HG03025 (cell line): Measurements from ENCODE around the gene PRR5.
"Not testable (repeated sequence)": the region's sequence is repeated elsewhere in the genome, so short reads cannot be mapped to it uniquely, and the experiment has no call there.

Experiments
- ATAC-seq: cut with Tn5 transposase; IDR thresholded peaks from one replicate; pipeline ENCODE4 v1.9.1; 2021; ENCODE audit warnings: mild to moderate bottlenecking, moderate library complexity; ENCODE audit not compliant: unreplicated experiment, low FRiP score

Gene PRR5, protein sequence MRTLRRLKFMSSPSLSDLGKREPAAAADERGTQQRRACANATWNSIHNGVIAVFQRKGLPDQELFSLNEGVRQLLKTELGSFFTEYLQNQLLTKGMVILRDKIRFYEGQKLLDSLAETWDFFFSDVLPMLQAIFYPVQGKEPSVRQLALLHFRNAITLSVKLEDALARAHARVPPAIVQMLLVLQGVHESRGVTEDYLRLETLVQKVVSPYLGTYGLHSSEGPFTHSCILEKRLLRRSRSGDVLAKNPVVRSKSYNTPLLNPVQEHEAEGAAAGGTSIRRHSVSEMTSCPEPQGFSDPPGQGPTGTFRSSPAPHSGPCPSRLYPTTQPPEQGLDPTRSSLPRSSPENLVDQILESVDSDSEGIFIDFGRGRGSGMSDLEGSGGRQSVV

DNA sequence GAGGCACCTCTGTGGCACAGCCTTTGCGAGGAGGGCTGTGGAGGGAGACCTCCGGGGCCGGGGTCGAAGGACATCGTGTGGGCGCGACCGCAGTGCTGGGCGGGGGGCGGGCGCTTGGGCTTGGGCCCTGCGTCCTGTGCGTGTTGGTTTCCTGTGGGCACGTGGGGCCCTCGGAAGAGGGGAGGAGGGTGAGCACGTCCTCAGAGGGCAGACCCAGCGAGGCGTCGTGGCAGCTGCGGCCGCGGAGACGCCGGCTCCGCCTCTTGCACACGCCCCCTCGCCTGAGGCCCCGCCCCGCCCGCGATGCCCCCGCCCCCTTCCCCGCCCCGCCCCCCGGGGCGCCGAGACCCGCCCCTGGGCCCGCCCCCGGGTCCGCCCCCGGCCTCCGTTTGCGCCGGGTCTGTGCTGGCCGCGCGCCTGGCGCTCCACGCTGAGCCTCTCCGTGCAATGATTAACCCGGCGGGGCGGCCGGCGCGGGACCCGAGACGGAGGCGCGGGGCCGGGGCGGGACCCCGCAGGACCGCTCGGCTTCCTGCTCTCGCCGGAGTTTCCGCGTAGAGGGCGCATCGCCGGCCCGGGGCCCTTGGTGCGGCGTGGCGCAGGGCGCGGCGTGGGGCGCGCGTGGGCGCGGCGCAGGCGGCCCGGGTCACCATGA, at the start of gene PRR5:
Gene PRR5 (plus strand): TSS at position 381 of the 655 bp plus-strand sequence. CDS start 271 bp downstream, at position 652.
- ATAC-seq, result peak; percentile 69

DNA sequence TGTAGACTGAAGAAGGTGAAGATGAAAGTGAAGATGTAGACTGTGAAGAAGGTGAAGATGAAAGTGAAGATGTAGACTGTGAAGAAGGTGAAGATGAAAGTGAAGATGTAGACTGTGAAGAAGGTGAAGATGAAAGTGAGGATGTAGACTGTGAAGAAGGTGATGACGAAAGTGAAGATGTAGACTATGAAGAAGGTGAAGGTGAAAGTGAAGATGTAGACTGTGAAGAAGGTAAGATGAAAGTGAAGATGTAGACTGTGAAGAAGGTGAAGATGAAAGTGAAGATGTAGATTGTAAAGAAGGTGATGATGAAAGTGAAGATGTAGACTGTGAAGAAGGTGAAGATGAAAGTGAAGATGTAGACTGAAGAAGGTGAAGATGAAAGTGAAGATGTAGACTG, 49.1 kb upstream of the PRR5 start:
- not testable (repeated sequence) for ATAC-seq

DNA sequence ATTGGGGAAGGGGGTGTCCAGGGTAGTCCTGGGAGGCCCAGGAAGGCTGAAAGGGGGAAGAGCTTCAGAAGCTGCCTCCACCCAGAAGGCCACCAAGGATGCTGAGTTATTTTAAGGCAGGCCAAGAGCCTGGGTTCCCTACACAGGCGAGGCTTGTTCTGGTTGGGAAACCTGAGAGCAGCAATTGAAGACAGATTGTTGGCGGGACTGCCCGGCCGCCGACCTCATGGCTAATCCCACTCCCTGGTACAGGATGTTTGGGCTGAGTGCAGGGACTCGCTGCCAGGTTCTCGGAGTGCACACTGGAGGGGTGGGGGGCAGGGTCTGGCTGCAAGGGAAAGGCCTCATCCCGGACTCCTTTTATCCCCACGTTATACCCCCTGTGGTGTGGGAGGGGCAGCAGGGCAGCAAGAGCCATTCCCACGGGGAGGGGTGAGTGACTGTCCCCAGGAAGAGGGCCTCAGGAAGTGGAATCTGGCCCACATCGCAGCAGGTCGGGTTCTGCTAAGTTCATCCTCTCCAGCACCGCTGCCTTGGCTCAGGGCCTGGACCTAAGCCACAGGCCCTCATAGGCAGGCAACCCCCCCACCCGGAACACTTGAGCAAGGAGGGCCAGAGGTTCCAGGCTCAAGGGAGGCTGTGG, 43.6 kb upstream of the PRR5 start:
- ATAC-seq, result no peak

DNA sequence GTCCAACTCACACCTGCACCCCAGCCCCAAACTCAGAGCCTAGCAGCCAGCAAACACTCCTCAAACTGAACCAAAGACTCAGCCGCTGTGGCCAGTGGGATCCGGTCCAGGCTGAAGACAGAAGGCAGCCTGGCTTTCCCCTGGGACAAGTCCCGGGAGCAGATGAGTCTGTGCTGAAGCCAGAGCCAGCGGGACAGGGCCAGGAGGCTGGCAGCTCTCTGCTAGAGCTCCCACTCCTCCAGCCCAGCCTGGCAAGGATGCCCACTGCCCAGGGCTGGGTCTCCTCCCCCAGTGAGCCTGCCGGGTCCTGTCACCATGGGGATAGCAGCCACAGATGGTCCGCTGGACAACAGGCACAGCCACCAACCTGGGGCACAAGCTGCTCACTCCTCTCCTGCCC, 42.9 kb upstream of the PRR5 start:
- no peak for ATAC-seq

DNA sequence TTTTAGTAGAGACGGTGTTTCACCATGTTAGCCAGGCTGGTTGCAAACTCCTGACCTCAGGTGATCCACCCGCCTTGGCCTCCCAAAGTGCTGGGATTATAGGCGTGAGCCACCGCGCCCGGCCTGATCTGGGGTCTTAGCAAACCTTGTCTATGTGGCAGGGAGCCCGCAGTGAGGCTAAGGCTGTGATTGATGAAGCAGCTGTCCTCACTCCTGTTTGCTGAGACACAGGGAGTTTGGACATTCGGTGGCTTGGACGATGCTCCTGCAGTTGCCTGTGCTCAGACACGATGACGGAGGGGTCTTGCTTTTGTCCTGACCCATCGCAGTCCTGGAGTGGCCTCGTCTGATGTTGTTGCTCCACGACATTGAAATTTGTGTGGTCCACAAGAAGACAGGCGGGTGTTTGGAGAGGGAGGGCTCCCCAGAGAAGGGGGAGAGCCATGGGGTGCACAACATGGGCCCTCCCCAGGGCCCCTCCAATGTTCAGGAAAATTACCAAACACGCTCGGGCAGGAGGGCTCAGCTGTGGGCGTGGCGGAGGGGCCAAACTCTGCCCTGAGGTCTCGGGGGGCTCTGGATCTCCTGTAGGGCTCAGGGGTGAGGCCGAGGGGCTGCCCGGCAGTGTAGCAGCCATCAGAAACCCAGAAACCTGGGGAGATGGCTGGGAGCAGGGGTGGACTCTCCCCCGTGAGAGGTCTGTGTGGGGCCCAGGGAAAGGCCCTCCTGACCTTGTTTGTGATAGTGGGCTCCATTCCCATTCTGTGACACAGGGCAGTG, 41.8 kb upstream of the PRR5 start:
- no peak for ATAC-seq

DNA sequence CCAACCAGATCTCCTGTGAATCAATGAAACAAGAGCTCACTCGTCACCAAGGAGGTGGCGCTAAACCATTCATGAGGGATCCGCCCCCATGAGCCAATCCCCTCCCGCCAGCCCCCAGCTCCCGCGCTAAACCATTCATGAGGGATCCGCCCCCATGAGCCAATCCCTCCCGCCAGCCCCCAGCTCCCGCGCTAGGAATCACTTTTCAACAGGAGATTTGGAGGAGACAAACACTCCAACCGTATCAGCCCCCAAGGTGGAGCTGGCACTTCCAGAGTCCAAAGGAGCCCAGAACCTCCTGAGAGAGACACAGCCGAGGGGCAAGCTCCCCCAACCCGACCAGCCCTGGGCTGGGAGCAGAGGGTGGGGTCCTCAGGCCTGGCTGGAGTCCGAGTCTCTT, 40.9 kb upstream of the PRR5 start:
- no peak for ATAC-seq

DNA sequence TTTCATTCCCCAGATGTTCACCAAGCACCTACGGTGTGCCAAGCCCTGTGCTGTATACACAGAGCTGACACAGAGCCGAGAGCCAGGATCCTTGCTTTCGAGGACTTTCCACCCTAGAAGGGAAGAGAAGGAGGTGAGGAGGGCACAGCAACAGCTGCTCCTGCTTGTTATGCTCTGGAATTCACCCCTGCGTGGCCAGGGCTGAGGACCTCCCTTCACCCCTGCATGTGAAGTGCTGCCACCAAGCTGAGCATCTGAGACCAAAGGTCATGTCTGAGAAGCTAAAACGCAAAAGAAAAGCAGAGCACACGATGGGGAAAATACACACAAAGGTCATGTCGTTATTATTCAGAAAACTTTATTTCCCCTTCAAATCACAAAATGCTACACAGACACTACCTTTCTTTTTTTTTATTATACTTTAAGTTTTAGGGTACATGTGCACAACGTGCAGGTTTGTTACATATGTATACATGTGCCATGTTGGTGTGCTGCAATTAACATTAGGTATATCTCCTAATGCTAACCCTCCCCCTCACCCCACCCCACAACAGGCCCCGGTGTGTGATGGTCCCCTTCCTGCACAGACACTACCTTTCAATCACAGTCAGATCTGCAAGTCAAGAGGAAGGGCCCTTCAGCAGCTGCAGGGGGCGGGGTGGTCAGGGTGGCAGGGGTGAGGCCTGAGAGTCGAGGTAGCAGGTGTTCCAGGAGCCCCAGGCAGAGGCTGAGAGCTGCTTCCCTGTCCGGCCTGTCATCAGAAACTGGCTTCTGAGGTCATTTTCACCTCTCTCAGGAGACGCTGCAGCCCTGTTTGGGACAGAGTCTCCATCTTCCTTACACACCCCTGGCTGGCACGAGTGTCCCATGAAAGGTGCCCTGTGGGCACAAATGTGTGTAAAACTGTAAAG, 40.1 kb upstream of the PRR5 start:
- ATAC-seq, result no peak

DNA sequence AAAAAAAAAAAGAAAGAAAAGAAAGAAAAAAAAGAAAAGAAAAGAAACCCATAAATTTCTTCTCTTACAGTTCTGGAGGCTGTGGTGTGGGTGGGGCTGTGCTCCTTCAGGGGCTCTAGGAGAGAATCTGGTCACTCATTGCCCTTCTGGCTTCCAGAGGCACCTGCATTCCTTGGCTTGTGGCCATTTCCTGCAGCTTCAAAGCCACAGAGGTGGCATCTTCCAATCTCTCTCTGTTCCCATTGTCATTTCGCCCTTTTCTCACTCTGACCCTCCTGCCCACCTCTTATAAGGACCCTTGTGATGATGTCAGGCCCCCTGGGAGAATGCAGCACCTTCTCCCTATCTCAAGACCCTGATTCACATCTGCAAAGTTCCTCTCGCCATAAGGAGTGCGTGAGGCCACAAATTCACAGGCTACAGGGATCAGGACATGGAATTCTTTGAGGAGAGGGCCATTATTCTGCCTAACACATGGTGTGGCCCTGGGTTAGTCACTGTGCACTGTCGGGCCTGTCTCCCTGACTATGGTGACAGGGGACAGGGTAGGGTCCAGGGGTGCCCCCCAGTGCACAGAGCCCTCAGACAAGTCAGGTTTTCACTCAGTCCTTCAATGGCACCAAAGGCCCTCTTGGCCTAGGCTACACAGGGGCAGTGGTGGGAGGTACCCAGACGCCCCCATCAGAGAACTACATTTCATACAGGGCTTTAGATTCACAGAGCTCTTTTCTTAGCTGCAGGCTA, 38.6 kb upstream of the PRR5 start:
- no peak for ATAC-seq

DNA sequence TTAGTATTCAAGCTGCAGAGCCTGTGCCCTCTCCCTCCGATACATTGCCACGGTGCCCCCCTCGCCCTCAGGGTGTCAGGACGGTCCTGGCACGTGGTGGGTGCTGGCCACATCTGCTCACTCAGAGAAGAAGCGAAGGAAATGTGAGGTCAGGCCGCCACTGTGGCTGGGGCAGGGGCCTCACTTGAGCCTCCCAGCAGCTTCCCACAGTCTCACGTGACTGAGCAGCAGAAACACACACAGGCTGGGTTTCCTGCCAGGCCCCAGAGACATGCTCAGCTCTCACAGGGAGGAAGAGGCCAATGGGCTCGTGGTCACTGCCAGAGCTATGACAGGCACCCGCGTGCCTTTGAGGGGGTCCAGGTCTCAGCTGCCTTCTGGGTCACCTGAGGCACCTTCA, 37.9 kb upstream of the PRR5 start:
- ATAC-seq, result no peak

DNA sequence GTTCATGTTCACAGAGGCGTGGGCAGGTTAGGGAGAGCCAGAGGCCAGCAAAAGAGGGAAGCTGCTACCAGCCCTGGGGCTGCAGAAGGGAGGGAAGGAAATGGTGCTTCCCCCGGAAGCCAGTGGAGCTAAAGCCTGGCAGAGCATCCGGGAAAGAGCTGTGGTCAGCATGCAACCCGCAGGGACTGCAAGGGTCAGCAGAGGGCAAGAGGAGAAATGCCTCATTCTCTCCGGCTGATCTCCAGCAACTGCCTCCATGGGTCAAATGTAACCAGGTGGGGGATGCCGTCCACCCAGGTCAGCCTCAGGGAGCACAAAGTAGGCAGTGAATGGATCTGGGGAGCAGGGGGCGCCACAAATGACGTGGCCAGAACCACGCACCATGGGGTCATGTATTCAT, 36.9 kb upstream of the PRR5 start:
- ATAC-seq, result no peak

DNA sequence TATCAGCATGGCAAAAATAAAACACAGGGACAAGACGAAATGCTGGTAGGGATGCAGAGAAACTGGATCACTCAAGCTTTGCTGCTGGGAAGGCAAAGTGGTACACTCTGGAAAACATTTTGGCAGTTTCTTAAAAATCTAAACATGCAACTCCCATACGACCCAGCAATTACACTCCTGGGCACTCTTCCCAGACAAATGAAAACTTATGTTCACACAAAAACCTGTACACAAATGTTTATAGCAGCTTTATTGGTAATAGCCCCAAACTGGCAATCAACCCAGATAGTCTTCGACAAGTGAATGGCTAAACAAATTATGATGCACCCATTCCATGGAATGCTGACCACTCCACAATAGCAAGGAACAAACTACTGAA, 35.8 kb upstream of the PRR5 start:
- ATAC-seq, result no peak

DNA sequence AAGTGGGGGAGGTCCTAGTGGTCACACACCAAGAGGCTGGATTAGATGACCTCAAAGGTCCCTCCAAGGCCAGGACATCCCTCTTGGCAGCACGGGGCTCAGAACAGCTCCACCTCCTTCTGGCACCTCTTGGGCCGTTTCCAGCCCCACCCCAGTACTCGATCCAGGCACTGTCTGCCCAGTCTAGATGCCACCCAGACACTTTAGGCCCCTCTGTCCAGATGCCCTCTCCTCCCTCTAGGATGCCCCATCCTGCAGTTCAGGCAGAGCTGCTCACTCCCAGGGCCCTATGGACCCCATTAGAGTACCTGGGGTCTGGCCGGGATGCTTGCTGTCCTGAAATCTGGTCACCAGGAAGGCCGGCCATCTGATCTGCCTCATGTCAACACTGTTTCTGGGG, 34.7 kb upstream of the PRR5 start:
- no peak for ATAC-seq

DNA sequence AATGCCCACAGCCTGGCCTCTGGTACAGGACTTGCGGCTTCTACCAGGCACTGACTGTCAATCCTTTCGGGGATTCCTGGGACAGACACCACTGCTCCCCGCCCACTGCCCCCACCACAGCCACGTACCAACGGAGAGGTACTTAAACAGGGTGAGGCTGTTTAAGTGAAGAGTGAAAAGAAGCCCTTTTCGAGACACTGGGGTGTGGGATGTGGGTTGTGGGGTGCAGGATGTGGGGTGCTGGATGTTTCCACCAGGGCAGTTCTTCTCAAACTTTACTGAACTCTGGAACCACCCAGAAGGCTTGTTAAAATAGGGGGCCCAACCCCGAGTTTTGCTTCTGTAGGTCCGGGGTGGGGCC, 34.2 kb upstream of the PRR5 start:
- no peak for ATAC-seq

DNA sequence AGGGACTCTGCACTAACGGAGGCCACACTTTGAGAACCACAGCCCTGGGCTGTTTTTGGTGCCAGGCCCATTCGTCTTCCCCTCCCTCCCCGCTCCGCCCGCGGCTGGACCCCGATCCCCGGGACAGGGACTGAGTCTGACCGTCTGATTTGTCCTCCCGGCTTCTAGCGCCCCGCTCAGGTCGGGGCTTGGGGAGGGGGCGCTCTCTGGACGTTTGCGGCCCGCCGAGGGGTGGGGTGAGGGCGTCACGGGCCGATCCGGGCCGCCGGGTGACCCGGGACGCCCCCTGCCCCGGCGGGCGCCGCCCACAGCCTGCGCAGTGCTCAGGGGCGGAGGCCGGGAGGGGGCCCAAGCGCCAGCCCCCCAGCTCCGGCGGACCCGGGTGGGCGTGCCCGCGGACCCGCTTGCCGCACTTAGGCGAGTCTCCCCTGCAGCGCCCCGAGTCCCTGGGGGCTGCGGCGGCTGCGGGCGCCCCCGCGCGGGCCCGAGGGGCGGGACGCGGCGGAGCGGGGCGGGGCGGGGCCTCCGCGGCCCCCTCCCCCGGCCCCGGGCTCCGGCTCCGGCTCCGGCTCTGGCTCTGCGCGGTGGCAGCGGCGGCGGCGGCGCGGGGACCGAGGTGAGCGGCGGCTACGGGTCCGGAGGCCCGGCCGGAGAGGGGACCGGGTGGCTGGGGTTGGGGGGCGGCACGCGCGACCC, 33.7 kb upstream of the PRR5 start:
- ATAC-seq, result no peak

DNA sequence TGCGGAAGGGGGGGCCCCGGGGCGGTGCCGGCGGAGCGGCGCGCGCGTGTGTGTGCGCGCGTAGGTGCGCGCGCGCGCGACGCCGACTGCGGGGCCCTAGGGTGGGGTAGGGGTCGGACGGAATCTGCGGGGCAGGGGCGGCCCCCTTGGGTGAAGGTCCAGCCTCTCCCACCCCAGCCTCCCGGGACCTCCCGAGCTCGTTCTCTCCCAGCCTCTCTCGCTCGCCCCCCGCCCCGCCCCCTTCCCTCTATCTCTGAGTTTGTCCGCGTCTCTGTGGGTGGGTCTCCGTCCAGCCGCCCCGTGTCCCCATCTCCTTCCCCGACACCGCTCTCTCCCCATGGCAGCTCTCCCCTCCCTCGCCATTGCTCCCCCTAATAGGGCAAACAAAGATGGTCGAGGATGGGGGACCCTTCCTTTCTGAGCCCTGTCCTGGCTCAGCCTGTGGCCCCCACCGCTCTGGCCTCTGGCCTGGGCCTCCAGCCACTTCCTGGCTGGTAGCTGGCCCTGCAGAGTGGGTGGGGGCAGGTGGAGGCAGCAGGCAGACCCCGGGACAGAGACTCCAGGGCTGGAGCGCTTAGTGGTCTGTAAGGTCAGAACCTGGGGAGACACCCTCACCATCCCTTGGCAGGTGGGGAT, 33.0 kb upstream of the PRR5 start:
- no peak for ATAC-seq

DNA sequence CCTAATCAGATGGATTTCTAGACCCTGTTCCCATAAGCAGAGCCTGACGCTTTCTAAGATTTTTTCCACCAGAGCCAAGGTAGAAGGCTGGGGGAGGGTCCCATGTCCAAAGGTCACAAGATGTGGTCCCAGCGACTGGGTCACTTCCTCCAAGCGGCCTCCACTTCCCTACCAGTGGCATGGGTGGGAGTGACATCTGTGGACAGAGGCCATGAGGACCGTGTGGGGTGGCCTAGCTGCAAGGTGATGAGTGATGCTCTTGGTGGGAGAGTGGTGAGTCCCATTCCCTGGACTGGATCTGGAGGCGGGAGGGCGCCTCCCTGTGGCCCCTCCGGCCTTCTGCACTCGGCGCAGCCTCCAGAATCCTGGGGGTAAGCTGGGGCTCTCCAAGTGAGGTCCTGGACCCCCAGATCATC, 32.4 kb upstream of the PRR5 start:
- ATAC-seq, result no peak

DNA sequence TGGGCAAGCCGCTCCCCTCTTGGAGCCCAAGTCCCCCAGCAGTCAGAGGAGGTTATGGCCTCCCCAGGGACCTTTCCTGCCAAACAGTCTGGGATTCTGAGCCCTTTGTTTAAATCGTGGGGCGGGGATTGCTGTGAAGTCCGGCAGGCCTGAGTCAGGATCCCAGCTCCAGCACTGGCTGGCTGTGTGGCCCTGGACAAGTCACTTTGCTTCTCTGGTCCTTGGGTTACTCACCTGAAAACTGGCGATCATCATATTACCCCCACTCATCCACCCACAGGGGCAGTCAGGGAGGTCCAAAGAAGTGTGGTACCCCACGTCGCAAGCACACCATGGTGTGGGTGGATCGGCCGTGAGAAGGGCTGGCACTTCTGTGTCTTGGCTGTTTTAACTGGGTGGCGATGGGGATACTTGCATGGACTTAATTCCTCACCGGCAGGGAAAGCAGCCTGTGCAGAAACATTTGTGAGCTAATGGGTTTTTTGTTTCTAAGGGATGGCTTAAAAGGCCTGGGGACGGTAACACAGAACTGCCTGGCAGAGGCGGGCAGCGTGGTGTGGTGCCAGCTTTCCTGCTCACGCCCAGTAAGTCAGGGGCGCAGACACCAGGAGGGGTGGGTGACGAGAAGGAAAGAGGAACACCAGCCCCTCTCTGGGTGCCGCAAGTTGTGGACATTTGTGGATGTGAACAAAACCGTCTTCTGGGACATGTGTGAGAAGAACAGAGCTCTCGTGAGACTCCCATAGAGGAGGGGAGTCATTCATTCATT, 31.6 kb upstream of the PRR5 start:
- ATAC-seq, result no peak

DNA sequence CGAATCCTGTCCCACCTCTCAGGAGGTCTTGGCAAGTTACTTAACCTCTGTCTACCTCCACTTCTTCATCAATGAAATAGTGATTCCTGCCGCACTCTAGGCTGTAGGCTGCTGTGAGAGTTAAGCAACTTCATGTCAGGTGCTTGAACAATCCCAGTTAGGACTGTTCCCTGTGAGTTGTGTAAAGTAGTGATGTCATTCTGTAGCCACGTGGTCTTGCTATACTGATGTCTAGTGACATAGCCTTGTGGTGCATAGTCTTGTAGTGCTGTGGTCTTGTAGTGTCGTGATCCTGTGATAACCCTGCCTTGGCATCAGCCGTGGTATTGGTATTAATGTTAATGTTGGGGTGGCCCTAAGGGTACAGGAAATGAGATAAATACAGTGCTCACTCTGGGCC, 30.3 kb upstream of the PRR5 start:
- no peak for ATAC-seq
